GM19324 (cell line): ENCODE results near the gene PHLDB2.

Source experiments
- ATAC-seq: cut with Tn5 transposase; IDR thresholded peaks from one replicate; pipeline ENCODE4 v1.9.1; 2021; ENCODE audit warnings: mild to moderate bottlenecking, moderate library complexity; ENCODE audit not compliant: unreplicated experiment, low FRiP score

PHLDB2 gene

GRCh38 chr3:112011376-112011940 lies 152.4 kb downstream of the PHLDB2 start:
- no peak for ATAC-seq

- no peak for ATAC-seq
Observed at GRCh38 chr3:112012205-112012992, 153.3 kb downstream of the PHLDB2 start.

- ATAC-seq, result peak; percentile 67
Observed at GRCh38 chr3:112013058-112013783, 154.2 kb downstream of the PHLDB2 start.

- ATAC-seq, result no peak
Observed at GRCh38 chr3:112013784-112014143, 154.7 kb downstream of the PHLDB2 start.

GRCh38 chr3:112017091-112017490 lies 158.0 kb downstream of the PHLDB2 start:
- ATAC-seq, result no peak

- ATAC-seq, result no peak
Observed at GRCh38 chr3:112018712-112019111, 159.6 kb downstream of the PHLDB2 start.

GRCh38 chr3:112019716-112020115 lies 160.7 kb downstream of the PHLDB2 start:
- ATAC-seq, result no peak

- ATAC-seq, result no peak
Observed at GRCh38 chr3:112020674-112021085, 161.6 kb downstream of the PHLDB2 start.
